Activated B cell treated with CpG ODN at 0.5 μM for 24 hours (primary cell): Measurements from ENCODE around the gene FCER1G. TPM values are rescaled to one million over a fixed set of nuclear protein-coding genes. Genes with fewer than 3 reads are reported as not detected.

Experiments used
- ATAC-seq: fragments of 200-7000 bp; cut with Tn5 transposase; one replicate; pipeline ENCODE4 v1.10.0; 2021; ENCODE audit warnings: low read depth, mild to moderate bottlenecking, moderate library complexity
- CTCF ChIA-PET: fragments of 350-600 bp; sonication (Branson Sonifier 250); formaldehyde crosslinking; loops from one replicate; lab custom pipeline; 2021; ENCODE audit warnings: antibody characterized with exemption; lab: Charles Lee
- POLR2A ChIA-PET: fragments of 350-600 bp; sonication (Branson Sonifier 250); formaldehyde crosslinking; loops from one replicate; lab custom pipeline; 2021; ENCODE audit warnings: antibody characterized with exemption; lab: Charles Lee
- DNase-seq: peaks from one replicate; pipeline ENCODE4 v3.0.0; 2022
- H3K27ac Mint-ChIP-seq: one replicate; pipeline ENCODE4 v1.8.0; 2020; ENCODE audit warnings: mixed read lengths
- H3K27me3 Mint-ChIP-seq: one replicate; pipeline ENCODE4 v1.8.0; 2021; ENCODE audit warnings: mixed read lengths
- H3K36me3 Mint-ChIP-seq: one replicate; pipeline ENCODE4 v1.8.0; 2021; ENCODE audit warnings: low read depth, mixed read lengths
- H3K4me1 Mint-ChIP-seq: one replicate; pipeline ENCODE4 v1.8.0; 2021; ENCODE audit warnings: mixed read lengths
- H3K4me3 Mint-ChIP-seq: one replicate; pipeline ENCODE4 v1.8.0; 2020; ENCODE audit warnings: mild to moderate bottlenecking, mixed read lengths
- H3K9me3 Mint-ChIP-seq: one replicate; pipeline ENCODE4 v1.8.0; 2020; ENCODE audit warnings: mixed read lengths
- CTCF ChIP-seq: fragments of 200-600 bp; IDR thresholded peaks from one replicate; pipeline ENCODE4 v1.8.0; 2022; ENCODE audit warnings: antibody characterized with exemption, mild to moderate bottlenecking
- intact Hi-C: fragments of 100-400 bp; cut with micrococcal nuclease; formaldehyde crosslinking; loops from one replicate; pipeline ENCODE4 v1.15.1; 2024
- total RNA-seq: library from RNA; stranded (reverse); gene quantifications from 2 replicates; pipeline ENCODE4 v1.2.3, GENCODE V29; 2022

The FCER1G gene
- total RNA-seq, 1 donor from 2014 or later: 0.60 TPM

- peaks cover 73% of the 10 kb centered on the region for H3K36me3 Mint-ChIP-seq
- ChIA-PET CTCF (interaction anchor here (0.7 kb wide), 1 partner anchor 9 kb away, joined by 4 read pairs; no protein-coding TSS in a partner anchor), POLR2A (interaction anchor here (1.0 kb wide), 1 partner anchor 15 kb away, joined by 3 read pairs; no protein-coding TSS in a partner anchor)
- no peaks in the 10 kb centered on the region for H3K27me3 Mint-ChIP-seq
- H3K27ac Mint-ChIP-seq: no peak overlapping the region
- peaks cover 43% of the 10 kb centered on the region for H3K4me1 Mint-ChIP-seq
- no peaks in the 10 kb centered on the region for H3K9me3 Mint-ChIP-seq
- TF ChIP-seq CTCF: no peak
- DNase-seq (no peak), ATAC-seq (no peak)
- intact Hi-C loops: no loop called here
- no peak overlapping the region for H3K4me3 Mint-ChIP-seq
Measured at GRCh38 chr1:161171191-161171590, 43.9 kb upstream of the FCER1G start.

- ChIA-PET CTCF (interaction anchor here (0.7 kb wide), 1 partner anchor 10 kb away, joined by 4 read pairs; no protein-coding TSS in a partner anchor), POLR2A (interaction anchor here (1.0 kb wide), 1 partner anchor 14 kb away, joined by 3 read pairs; no protein-coding TSS in a partner anchor)
- no peak overlapping the region for H3K27ac Mint-ChIP-seq
- no peak for DNase-seq
- H3K4me1 Mint-ChIP-seq: peaks cover 44% of the 10 kb centered on the region
- no peak for TF ChIP-seq CTCF
- no peaks in the 10 kb centered on the region for H3K9me3 Mint-ChIP-seq
- H3K27me3 Mint-ChIP-seq: no peaks in the 10 kb centered on the region
- intact Hi-C loops: no loop called here
- no peak for ATAC-seq
- H3K4me3 Mint-ChIP-seq: no peak overlapping the region
- H3K36me3 Mint-ChIP-seq: peaks cover 69% of the 10 kb centered on the region
Measured at GRCh38 chr1:161171696-161172095, 43.4 kb upstream of the FCER1G start.

- H3K27ac Mint-ChIP-seq: no peak overlapping the region
- ATAC-seq: no peak
- intact Hi-C loops: no loop called here
- ChIA-PET CTCF (no interaction called here), POLR2A (interaction anchor here (0.7 to 1.0 kb wide), 3 partner anchors 14 to 732 kb away, joined by 3 to 10 read pairs (median 7); no protein-coding TSS in a partner anchor)
- H3K4me3 Mint-ChIP-seq: no peak overlapping the region
- no peaks in the 10 kb centered on the region for H3K9me3 Mint-ChIP-seq
- peaks cover 75% of the 10 kb centered on the region for H3K36me3 Mint-ChIP-seq
- no peak for TF ChIP-seq CTCF
- H3K27me3 Mint-ChIP-seq: no peaks in the 10 kb centered on the region
- peaks cover 44% of the 10 kb centered on the region for H3K4me1 Mint-ChIP-seq
- DNase-seq: no peak
Measured at GRCh38 chr1:161172349-161172748, 42.7 kb upstream of the FCER1G start.

GRCh38 chr1:161172776-161173376 is 42.2 kb upstream of the FCER1G start:
- CTCF ChIA-PET: no interaction called here
- H3K4me3 Mint-ChIP-seq: no peak overlapping the region

More at GRCh38 chr1:161172776-161173376, 42.2 kb upstream of the FCER1G start:
- Mint-ChIP-seq H3K27me3 (no peaks in the 10 kb centered on the region), H3K4me1 (peaks cover 46% of the 10 kb centered on the region), H3K27ac (no peak overlapping the region), H3K9me3 (no peaks in the 10 kb centered on the region), H3K36me3 (peaks cover 75% of the 10 kb centered on the region)
- TF ChIP-seq CTCF: no peak
- POLR2A ChIA-PET: interaction anchor here (0.7 kb wide), 2 partner anchors 48 to 733 kb away, joined by 7 to 10 read pairs; no protein-coding TSS in a partner anchor
- ATAC-seq (no peak), DNase-seq (no peak)
- intact Hi-C loops: no loop called here
